HepG2 (cell line): ENCODE results near the gene ELL3. TPM values are rescaled to one million over a fixed set of nuclear protein-coding genes. Genes with fewer than 3 reads are reported as not detected.

Source experiments
- CREB1 ChIP-seq, 2 experiments: fragments of 450-650 bp in 1 of 2; IDR thresholded peaks; 2 replicates each; pipeline ENCODE4 v1.6.1; 2016 to 2017; ENCODE audit warnings: control low read depth in 1 of 2, mild to moderate bottlenecking in 1 of 2, missing compliant biosample characterization in 1 of 2, missing genetic modification characterization in 1 of 2
- FOXO4 ChIP-seq: sonication (generic); formaldehyde crosslinking; conservative IDR thresholded peaks from 2 replicates; pipeline ENCODE4 v1.8.1; 2023; ENCODE audit warnings: missing genetic modification reagents
- FOXP4 ChIP-seq: sonication (generic); formaldehyde crosslinking; IDR thresholded peaks from 2 replicates; pipeline ENCODE4 v1.4.0; 2020; ENCODE audit warnings: missing genetic modification reagents
- RARG ChIP-seq: sonication (generic); formaldehyde crosslinking; IDR thresholded peaks from 2 replicates; pipeline ENCODE4 v1.4.0; 2020; ENCODE audit warnings: low read depth, mild to moderate bottlenecking, missing genetic modification reagents
- SIX1 ChIP-seq: sonication (generic); formaldehyde crosslinking; IDR thresholded peaks from 2 replicates; pipeline ENCODE4 v1.4.0; 2020; ENCODE audit warnings: missing genetic modification reagents, borderline replicate concordance
- SMAD3 ChIP-seq: sonication (generic); formaldehyde crosslinking; IDR thresholded peaks from 2 replicates; pipeline ENCODE4 v1.4.0; 2020; ENCODE audit warnings: missing genetic modification reagents
- ZFP62 ChIP-seq: sonication (generic); formaldehyde crosslinking; IDR thresholded peaks from 2 replicates; pipeline ENCODE4 v1.4.0; 2020; ENCODE audit warnings: missing genetic modification reagents
- ZNF577 ChIP-seq: sonication (generic); formaldehyde crosslinking; IDR thresholded peaks from 2 replicates; pipeline ENCODE4 v1.4.0; 2020; ENCODE audit warnings: mild to moderate bottlenecking, low read depth, missing genetic modification reagents, borderline replicate concordance
- ZNF597 ChIP-seq: sonication (generic); formaldehyde crosslinking; IDR thresholded peaks from 2 replicates; pipeline ENCODE4 v1.5.0; 2020; ENCODE audit warnings: missing genetic modification reagents
- polyA plus RNA-seq, 8 experiments: library from polyadenylated mRNA; depleted of rRNA in 3 of 8; stranded (reverse) in 7 of 8; unstranded in 1 of 8; fragments of >200 nt; fragmentation: Illumina TruSeq in 4 of 8; extraction: Trizol in 4 of 8; gene quantifications; 2 replicates each; pipeline versions ENCODE4 v1.2.1 to v1.2.3, GENCODE V29; 2011 to 2016; ENCODE audit warnings: low read depth in 4 of 8, missing spikeins in 1 of 8, mixed read lengths in 1 of 8; ENCODE audit not compliant: insufficient read depth in 1 of 8
- total RNA-seq, 5 experiments: library from RNA; depleted of rRNA; stranded (reverse); fragments of >200 nt; fragmentation: Illumina TruSeq; extraction: Trizol; gene quantifications; 2 replicates each; pipeline ENCODE4 v1.2.3, GENCODE V29; 2016; ENCODE audit warnings: low read depth in 1 of 5
- TF ChIP-seq, protein P1 (sequence below): sonication (generic); formaldehyde crosslinking; IDR thresholded peaks from 2 replicates; pipeline ENCODE4 v1.5.0; 2020; ENCODE audit warnings: mild to moderate bottlenecking, missing genetic modification reagents, borderline replicate concordance
- TF ChIP-seq, protein P2 (sequence below): sonication (generic); formaldehyde crosslinking; IDR thresholded peaks from 2 replicates; pipeline ENCODE4 v1.4.0; 2020; ENCODE audit warnings: mild to moderate bottlenecking, missing genetic modification reagents

ELL3 gene
- total and polyA plus RNA-seq, 2 of the 13 experiments (the other 11 are each of a cell fraction or from before 2014, with no cell fraction given), result 6.1 to 8.8 TPM

- TF ChIP-seq FOXP4, result peak; percentile 37; the same call in 1 of the 2 replicates
- TF ChIP-seq CREB1 (IDR thresholded peaks at IDR 0.05), result peak; percentile 89
- TF ChIP-seq CREB1 (CRISPR knock-in tag; IDR thresholded peaks at IDR 0.05), result peak; percentile 94
- no peak for TF ChIP-seq RARG
- TF ChIP-seq SIX1, result 0 out of 2 replicates have a peak, but pooled peaks have one; percentile 9
- TF ChIP-seq FOXO4 (CRISPR knock-in tag), result 0 out of 2 replicates have a peak, but pooled peaks have one; percentile 65
- TF ChIP-seq, protein P1, sequence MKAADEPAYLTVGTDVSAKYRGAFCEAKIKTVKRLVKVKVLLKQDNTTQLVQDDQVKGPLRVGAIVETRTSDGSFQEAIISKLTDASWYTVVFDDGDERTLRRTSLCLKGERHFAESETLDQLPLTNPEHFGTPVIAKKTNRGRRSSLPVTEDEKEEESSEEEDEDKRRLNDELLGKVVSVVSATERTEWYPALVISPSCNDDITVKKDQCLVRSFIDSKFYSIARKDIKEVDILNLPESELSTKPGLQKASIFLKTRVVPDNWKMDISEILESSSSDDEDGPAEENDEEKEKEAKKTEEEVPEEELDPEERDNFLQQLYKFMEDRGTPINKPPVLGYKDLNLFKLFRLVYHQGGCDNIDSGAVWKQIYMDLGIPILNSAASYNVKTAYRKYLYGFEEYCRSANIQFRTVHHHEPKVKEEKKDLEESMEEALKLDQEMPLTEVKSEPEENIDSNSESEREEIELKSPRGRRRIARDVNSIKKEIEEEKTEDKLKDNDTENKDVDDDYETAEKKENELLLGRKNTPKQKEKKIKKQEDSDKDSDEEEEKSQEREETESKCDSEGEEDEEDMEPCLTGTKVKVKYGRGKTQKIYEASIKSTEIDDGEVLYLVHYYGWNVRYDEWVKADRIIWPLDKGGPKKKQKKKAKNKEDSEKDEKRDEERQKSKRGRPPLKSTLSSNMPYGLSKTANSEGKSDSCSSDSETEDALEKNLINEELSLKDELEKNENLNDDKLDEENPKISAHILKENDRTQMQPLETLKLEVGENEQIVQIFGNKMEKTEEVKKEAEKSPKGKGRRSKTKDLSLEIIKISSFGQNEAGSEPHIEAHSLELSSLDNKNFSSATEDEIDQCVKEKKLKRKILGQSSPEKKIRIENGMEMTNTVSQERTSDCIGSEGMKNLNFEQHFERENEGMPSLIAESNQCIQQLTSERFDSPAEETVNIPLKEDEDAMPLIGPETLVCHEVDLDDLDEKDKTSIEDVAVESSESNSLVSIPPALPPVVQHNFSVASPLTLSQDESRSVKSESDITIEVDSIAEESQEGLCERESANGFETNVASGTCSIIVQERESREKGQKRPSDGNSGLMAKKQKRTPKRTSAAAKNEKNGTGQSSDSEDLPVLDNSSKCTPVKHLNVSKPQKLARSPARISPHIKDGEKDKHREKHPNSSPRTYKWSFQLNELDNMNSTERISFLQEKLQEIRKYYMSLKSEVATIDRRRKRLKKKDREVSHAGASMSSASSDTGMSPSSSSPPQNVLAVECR (CRISPR knock-in tag), result peak; percentile 87; the same call in 1 of the 2 replicates
- peak; percentile 87 for TF ChIP-seq SMAD3
- TF ChIP-seq ZFP62 (CRISPR knock-in tag), result no peak
- TF ChIP-seq ZNF577 (CRISPR knock-in tag), result no peak
- TF ChIP-seq ZNF597, result no peak
- TF ChIP-seq, protein P2, sequence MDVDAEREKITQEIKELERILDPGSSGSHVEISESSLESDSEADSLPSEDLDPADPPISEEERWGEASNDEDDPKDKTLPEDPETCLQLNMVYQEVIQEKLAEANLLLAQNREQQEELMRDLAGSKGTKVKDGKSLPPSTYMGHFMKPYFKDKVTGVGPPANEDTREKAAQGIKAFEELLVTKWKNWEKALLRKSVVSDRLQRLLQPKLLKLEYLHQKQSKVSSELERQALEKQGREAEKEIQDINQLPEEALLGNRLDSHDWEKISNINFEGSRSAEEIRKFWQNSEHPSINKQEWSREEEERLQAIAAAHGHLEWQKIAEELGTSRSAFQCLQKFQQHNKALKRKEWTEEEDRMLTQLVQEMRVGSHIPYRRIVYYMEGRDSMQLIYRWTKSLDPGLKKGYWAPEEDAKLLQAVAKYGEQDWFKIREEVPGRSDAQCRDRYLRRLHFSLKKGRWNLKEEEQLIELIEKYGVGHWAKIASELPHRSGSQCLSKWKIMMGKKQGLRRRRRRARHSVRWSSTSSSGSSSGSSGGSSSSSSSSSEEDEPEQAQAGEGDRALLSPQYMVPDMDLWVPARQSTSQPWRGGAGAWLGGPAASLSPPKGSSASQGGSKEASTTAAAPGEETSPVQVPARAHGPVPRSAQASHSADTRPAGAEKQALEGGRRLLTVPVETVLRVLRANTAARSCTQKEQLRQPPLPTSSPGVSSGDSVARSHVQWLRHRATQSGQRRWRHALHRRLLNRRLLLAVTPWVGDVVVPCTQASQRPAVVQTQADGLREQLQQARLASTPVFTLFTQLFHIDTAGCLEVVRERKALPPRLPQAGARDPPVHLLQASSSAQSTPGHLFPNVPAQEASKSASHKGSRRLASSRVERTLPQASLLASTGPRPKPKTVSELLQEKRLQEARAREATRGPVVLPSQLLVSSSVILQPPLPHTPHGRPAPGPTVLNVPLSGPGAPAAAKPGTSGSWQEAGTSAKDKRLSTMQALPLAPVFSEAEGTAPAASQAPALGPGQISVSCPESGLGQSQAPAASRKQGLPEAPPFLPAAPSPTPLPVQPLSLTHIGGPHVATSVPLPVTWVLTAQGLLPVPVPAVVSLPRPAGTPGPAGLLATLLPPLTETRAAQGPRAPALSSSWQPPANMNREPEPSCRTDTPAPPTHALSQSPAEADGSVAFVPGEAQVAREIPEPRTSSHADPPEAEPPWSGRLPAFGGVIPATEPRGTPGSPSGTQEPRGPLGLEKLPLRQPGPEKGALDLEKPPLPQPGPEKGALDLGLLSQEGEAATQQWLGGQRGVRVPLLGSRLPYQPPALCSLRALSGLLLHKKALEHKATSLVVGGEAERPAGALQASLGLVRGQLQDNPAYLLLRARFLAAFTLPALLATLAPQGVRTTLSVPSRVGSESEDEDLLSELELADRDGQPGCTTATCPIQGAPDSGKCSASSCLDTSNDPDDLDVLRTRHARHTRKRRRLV (CRISPR knock-in tag), result no peak
Measured at GRCh38 chr15:43824302-43825246, 47.8 kb upstream of the ELL3 start, which contains the start of gene MFAP1 (continued).
